Stimulated activated CD8-positive, alpha-beta memory T cell treated with anti-CD3 and anti-CD28 coated beads, Interleukin-4, amount 100 ng/mL, for 4 hours (primary cell): Measurements from ENCODE around the gene CACNA2D4.

Experiments
- DNase-seq, 2 donors: peaks; one replicate each; pipeline ENCODE4 v3.0.0-alpha.2; 2020; ENCODE audit warnings: low read depth in 2 of 2, low spot score in 1 of 2

The CACNA2D4 gene

DNA sequence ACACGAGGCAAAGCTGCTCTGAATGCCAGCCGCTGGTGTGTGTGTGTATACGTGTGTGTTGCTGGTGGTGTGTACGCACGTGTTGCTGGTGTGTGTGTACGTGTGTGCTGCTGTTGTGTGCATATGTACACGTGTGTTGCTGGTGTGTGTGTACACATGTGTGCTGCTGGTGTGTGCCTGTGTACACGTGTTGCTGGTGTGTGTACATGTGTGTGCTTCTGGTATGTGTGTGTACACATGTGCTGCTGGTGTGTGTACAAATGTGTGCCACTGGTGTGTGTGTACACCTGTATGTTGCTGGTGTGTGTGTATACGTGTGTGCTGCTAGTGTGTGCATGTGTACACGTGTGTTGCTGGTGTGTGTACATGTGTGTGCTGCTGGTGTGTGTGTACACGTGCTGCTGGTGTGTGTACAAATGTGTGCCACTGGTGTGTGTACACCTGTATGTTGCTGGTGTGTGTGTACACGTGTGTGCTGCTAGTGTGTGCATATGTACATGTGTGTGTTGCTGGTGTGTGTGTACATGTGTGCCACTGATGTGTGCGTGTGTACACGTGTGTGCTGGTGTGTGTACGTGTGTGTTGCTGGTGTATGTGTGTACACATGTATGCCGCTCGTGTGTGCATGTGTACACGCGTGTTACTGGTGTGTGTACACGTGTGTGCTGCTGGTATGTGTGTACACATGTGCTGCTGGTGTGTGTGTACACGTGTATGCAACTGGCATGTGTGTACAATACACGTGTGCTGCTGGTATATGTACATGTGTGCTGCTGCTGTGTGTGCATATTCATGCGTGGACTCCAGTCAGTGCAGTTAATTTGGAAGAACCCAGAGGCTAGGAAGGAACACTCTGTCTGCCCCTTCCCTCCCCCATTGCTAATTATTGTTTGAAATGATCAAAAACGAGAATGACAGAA, 47.2 kb downstream of the CACNA2D4 start:
- DNase-seq = no peak

DNA sequence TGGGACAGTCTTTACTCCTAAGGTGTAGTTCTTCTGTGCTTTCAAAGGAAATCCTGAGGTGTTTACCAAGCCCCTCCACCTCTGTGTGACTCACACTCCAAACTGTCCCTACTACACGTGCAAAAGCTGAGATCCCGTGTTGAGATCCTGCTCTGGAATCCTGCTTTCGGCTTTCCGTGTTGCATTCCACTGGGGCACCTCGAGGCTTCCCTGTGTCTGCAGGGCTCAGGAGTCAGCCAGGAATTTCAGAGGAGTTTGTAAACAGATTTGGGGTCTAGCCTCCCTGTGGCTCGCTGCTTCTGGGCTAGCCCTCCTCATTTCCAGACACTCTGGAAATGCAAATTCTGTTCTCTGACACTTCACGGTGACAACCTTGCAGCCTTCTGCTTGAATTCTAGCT, 48.4 kb downstream of the CACNA2D4 start:
- DNase-seq = no peak

DNA sequence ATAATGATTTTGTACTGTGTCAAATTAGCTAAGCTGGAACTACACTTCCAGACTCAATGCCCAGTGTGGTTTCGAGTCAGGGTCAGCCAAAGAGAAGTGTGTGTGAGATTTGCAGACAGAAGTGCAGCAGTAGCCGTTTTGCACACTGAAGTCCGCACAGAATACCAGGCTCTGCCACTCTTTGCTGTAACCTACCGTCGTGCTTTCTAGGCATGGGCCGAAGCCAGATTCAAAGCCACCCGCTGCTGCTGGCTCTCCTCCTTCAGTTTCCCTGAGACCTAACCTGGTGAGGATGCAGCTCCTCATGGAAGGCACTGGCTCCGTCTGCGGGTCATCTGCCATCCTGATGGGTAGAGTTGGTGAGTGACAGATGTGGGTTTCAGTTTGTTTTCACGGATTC, 49.3 kb downstream of the CACNA2D4 start:
- no peak for DNase-seq

DNA sequence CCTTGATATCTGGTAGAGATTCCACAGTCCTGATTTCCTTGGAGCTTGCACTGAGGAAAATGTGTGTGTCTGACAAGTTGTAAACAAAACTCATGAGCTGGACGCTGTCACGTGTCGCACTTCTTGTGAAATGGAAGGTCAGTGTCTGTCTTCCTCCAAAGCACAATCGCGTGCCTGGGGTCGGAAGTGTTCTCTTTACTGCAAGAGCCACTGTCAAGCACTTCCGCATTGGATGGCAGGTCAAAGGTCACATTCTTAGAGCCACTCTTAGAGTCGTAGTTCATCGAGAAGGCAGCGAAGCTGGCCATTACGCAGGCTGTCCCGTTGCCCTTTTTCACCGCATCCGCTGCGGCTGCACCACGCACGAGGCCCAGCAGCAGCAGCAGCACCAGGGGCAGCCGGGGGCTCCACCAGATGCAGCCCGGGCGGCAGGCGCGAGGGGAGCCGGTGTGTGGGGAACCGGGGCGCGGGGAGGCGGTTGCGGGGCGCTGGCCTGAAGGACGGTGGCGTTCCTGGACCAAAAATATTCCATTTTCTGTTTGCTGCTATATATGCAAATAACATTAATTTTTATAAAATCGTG, 53.1 kb downstream of the CACNA2D4 start:
- DNase-seq = no peak

- DNase-seq = no peak
Measured at GRCh38 chr12:1864867-1865266, 53.6 kb downstream of the CACNA2D4 start.

- DNase-seq = no peak
Measured at GRCh38 chr12:1864456-1864855, 54.0 kb downstream of the CACNA2D4 start.

GRCh38 chr12:1863823-1864222, 54.6 kb downstream of the CACNA2D4 start:
- no peak for DNase-seq

GRCh38 chr12:1862973-1863372, 55.5 kb downstream of the CACNA2D4 start:
- no peak for DNase-seq

DNA sequence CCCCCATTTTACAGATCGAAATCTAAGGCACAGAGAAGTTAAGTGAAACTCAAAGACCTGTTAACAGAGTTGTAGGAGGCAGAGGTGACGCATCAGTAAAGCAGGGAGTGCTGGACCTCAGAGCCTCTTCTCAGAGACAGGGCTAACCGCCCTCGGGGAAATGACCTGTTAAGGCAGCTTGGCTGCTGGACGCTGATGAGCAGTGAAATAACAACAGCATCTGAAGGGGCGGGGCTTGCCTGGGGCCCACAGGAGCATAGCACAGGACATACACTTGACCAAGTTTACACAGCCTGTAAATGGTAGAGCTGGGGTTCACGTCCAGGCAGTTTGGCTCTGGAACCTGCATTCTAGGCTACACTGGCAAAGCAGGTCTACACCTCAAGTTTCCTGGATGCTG, 58.8 kb downstream of the CACNA2D4 start:
- DNase-seq = no peak

GRCh38 chr12:1858456-1858855, 60.0 kb downstream of the CACNA2D4 start:
- DNase-seq = no peak

GRCh38 chr12:1857821-1858220, 60.6 kb downstream of the CACNA2D4 start:
- DNase-seq = no peak

DNA sequence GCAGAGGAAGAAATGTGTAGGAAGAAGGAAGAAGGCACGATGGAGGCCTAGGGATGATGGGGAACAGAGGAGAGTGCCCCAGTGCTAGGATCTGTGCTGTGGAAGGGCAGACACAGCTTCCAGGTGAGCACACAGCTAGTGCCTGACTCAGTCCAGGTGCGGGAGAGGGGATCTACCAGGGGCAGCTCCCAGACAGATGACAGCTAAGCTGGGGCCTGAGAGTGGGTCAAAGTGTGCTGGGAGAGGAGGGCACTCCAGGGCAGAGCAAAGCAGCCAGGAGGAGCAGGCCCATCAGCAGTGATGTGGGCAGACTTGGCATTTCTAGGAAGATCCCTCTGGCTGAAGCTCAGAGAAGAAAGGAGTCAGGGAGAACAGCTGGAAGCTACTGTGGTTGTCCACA, 61.4 kb downstream of the CACNA2D4 start:
- DNase-seq = no peak

DNA sequence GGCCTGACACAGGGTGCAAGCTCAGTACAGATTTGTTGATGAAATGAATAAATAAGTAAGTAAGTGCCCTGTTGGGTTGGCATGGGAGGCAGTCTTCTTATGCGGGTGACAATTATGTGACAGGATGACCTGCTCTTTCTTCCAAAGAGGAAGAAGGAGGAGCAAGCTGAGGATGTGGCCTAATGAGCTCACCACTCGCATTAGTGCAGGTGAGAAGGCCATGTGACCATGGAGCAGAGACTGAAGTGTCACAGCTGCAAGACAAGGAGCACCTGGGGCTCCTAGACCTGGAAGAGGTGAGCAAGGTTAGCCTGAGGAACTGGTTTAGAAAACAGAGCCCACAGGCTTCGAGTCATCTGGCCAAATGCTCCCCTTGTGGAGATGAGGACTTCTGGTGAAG, 63.2 kb downstream of the CACNA2D4 start:
- no peak for DNase-seq

DNA sequence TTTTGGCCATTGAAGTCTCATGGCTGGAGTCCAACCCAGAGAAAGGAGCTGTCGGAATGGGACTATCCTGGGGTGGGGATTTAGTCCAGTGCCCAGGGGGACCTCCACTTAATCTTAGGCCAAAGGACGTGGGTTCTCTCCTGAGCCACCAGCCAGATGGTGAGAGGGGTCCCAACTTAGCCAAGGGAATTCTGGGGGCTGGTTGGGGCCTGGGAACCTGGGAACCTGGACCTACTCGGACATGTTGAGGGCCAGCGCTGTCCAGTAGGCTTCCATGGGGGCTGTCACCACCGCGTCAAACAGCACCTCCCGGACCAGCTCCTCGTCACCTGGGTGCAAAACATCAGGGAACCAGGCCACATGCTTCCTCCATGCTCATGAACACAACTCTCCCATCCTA, 64.7 kb downstream of the CACNA2D4 start:
- DNase-seq = no peak

GRCh38 chr12:1852076-1852475, 66.4 kb downstream of the CACNA2D4 start:
- DNase-seq = no peak

- DNase-seq = no peak
Measured at GRCh38 chr12:1851151-1851701, 67.2 kb downstream of the CACNA2D4 start.

- DNase-seq = no peak
Measured at GRCh38 chr12:1848745-1849144, 69.7 kb downstream of the CACNA2D4 start.

- DNase-seq = no peak
Measured at GRCh38 chr12:1848146-1848545, 70.3 kb downstream of the CACNA2D4 start.

DNA sequence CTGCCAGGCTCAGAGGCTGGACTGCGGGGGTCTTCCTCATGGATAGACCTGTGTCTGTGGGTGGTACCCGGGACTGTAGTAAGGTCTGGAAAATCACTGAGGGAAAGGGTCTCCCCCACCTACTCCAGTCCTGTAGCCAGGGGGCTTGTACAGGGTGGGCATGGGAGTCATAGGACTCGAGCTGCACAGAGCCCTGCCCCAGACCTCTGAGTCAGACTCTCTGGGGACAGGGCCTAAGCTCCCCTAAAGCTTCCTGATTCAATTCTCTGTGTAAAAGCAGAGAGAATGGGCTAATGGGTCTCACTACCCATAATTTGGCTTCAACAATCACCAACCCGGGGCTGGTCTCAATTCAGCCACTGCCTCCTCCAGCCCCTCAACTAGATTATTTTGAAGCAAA, 71.0 kb downstream of the CACNA2D4 start:
- DNase-seq = no peak

- DNase-seq = no peak
Measured at GRCh38 chr12:1846421-1847405, 71.7 kb downstream of the CACNA2D4 start.

DNA sequence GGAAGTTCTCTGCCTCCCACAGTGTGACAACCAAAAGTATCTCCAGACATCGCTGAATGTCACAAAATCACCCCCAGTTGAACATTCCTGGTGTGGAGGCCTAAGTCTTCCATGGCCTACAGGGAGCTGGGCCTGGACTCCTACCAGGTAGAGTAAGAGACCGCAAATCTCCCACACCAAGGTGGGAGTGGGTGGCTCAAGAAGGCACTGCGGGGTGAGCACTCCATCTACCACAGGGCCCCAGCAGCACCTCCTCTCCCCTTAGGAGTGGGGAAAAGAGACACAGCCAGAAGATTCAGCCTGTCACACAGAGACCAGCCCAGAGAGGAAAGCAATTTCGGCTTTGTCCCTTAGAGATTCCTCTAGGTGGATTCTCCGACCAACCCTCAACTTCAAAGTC, 72.6 kb downstream of the CACNA2D4 start:
- no peak for DNase-seq
